Measurements from ENCODE around the gene SMG9.

The SMG9 gene

DNA sequence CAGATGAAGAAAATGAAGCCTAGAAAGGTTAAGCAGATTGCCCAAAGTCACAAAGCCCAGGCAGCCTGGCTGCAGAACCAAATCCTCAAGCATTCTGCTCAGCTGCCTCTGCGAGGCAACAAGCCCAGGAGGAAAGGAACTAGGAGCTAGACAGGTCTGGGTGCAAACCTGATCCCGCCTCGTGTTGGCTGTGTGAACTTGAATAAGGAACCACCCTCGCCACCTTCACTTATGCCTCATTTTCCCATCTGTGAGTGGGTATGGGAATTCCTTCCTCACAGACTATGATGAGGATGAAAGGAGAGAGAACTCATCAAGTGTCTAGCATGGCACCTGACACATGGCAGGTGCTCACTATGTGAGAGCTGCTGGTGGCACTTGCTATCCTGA, 6.6 kb downstream of the SMG9 start:
- TF ChIP-seq CEBPB (IDR thresholded peaks at IDR 0.05): no peak
- TF ChIP-seq, protein P1, sequence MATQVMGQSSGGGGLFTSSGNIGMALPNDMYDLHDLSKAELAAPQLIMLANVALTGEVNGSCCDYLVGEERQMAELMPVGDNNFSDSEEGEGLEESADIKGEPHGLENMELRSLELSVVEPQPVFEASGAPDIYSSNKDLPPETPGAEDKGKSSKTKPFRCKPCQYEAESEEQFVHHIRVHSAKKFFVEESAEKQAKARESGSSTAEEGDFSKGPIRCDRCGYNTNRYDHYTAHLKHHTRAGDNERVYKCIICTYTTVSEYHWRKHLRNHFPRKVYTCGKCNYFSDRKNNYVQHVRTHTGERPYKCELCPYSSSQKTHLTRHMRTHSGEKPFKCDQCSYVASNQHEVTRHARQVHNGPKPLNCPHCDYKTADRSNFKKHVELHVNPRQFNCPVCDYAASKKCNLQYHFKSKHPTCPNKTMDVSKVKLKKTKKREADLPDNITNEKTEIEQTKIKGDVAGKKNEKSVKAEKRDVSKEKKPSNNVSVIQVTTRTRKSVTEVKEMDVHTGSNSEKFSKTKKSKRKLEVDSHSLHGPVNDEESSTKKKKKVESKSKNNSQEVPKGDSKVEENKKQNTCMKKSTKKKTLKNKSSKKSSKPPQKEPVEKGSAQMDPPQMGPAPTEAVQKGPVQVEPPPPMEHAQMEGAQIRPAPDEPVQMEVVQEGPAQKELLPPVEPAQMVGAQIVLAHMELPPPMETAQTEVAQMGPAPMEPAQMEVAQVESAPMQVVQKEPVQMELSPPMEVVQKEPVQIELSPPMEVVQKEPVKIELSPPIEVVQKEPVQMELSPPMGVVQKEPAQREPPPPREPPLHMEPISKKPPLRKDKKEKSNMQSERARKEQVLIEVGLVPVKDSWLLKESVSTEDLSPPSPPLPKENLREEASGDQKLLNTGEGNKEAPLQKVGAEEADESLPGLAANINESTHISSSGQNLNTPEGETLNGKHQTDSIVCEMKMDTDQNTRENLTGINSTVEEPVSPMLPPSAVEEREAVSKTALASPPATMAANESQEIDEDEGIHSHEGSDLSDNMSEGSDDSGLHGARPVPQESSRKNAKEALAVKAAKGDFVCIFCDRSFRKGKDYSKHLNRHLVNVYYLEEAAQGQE (IDR thresholded peaks at IDR 0.05; ENCODE audit: low read depth): no peak

DNA sequence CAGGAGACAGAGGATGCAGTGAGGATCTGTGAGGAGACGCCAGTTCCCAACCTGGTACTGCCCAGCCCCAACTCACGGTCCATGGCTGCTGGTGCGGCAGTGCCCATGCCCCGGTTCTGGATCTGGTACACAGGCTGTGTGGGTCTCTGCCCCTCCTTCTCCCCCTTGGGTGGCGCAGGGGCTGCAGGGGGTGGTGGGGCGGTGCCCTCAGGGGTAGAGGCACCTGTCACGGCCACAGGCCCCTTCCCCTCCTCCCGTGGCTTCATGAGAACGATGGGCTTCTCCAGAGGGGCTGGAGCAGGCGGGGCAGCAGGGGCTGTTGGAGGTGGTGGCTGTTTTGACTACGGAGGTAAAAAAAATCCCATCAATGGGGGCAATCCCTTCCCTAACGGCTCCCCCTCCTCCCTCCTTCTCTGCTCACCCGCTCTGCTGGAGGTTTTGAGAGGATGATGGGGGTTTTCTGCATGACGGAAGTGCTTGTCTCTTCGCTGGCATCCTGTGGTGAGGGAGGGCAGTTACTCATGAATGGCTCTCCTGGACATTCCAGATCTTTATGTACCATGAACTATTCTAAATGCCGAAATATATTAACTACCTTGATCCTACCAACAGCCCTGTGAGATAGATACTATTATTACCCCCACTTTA, 7.1 kb downstream of the SMG9 start:
- TF ChIP-seq, protein P2, sequence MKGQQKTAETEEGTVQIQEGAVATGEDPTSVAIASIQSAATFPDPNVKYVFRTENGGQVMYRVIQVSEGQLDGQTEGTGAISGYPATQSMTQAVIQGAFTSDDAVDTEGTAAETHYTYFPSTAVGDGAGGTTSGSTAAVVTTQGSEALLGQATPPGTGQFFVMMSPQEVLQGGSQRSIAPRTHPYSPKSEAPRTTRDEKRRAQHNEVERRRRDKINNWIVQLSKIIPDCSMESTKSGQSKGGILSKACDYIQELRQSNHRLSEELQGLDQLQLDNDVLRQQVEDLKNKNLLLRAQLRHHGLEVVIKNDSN (IDR thresholded peaks at IDR 0.05): no peak
- no peak for TF ChIP-seq FOXM1 (IDR thresholded peaks at IDR 0.05; ENCODE audit: borderline replicate concordance, low read depth)
- TF ChIP-seq EGR1 (IDR thresholded peaks at IDR 0.05): no peak
- no peak for TF ChIP-seq CREB1 (IDR thresholded peaks at IDR 0.05; ENCODE audit: low read depth)
- no peak for TF ChIP-seq RAD21 (IDR thresholded peaks at IDR 0.05; ENCODE audit: low read depth)
- no peak for TF ChIP-seq NFIC (IDR thresholded peaks at IDR 0.05)
- no peak for TF ChIP-seq TCF12 (IDR thresholded peaks at IDR 0.05; ENCODE audit: low read depth)
- TF ChIP-seq, protein P1 (IDR thresholded peaks at IDR 0.05; ENCODE audit: low read depth): no peak
- TF ChIP-seq, protein P3, sequence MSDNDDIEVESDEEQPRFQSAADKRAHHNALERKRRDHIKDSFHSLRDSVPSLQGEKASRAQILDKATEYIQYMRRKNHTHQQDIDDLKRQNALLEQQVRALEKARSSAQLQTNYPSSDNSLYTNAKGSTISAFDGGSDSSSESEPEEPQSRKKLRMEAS (IDR thresholded peaks at IDR 0.05): no peak
- no peak for TF ChIP-seq TAF1 (IDR thresholded peaks at IDR 0.05; ENCODE audit: low read depth)
- TF ChIP-seq CEBPB (IDR thresholded peaks at IDR 0.05): no peak
- no peak for TF ChIP-seq EP300 (IDR thresholded peaks at IDR 0.05; ENCODE audit: borderline replicate concordance)
- TF ChIP-seq ZBTB7A (IDR thresholded peaks at IDR 0.05; ENCODE audit: low read depth): no peak

DNA sequence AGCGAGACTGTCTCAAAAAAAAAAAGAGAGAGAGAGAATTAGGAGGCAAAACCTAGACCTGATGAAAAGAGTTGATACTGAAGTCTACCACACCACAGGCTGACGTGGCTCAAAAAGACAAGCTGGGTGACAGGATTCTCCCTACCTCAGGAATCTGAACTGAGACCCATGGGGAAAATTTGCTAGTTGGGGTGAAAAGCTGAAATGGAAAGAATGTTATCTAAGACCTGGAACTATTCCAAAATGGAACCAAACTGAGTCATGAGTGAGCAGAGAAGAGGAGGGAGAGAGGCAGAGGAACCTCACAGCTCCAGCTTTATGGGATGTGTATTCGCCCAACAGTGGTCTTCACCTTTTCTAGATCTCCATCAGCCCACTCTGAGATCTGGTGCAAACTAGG, 11.7 kb downstream of the SMG9 start:
- TF ChIP-seq, protein P1 (IDR thresholded peaks at IDR 0.05; ENCODE audit: low read depth): no peak
- no peak for TF ChIP-seq CREB1 (IDR thresholded peaks at IDR 0.05; ENCODE audit: low read depth)
- no peak for TF ChIP-seq NFIC (IDR thresholded peaks at IDR 0.05)
- no peak for TF ChIP-seq TAF1 (IDR thresholded peaks at IDR 0.05; ENCODE audit: low read depth)
- no peak for TF ChIP-seq FOXM1 (IDR thresholded peaks at IDR 0.05; ENCODE audit: borderline replicate concordance, low read depth)
- TF ChIP-seq TCF12 (IDR thresholded peaks at IDR 0.05; ENCODE audit: low read depth): no peak
- TF ChIP-seq, protein P2 (IDR thresholded peaks at IDR 0.05): no peak
- TF ChIP-seq TEAD4 (IDR thresholded peaks at IDR 0.05): no peak
- TF ChIP-seq, protein P3 (IDR thresholded peaks at IDR 0.05): no peak
- no peak for TF ChIP-seq RAD21 (IDR thresholded peaks at IDR 0.05; ENCODE audit: low read depth)
- TF ChIP-seq YY1 (IDR thresholded peaks at IDR 0.05; ENCODE audit: low read depth): no peak

DNA sequence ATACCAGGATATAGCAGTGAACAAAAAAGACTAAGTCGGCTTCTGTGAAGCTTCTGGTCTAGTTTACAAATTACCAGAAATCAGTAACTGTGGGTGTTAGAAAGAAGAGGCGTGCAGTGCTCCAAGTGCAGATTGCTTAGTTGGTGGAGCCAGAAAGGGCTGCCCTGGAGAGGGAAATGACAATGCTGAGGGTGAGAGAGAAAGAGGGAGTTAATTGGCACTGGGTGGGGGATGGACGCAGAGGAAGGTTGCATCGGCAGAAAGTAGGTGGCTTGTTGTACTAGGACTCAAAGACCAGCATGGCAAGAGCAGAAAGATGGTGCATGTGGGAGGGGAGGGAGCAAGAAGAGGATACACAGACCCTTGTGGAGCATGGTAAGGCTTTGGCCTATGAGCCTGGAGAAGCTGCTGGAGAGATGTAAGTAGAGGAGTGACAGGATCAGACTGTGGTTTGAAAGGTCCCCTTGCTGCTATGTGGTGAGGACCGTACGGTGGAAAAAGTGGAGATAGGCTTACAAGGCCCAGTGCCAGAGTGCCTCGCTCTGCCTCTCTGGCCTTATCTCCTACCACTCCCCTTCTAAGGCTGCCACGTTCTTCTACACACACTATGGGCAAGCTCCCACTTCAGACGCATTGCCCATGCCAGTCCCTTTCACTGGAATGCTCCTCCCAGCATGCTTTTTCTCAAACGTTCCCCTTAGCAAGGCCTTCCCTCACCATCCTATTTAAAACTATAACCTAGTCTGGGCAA, 13.5 kb downstream of the SMG9 start:
- TF ChIP-seq EGR1 (IDR thresholded peaks at IDR 0.05) (no peak), TEAD4 (IDR thresholded peaks at IDR 0.05) (no peak), TAF1 (IDR thresholded peaks at IDR 0.05; ENCODE audit: low read depth) (no peak), NFIC (IDR thresholded peaks at IDR 0.05) (no peak), CREB1 (IDR thresholded peaks at IDR 0.05; ENCODE audit: low read depth) (no peak), RAD21 (IDR thresholded peaks at IDR 0.05; ENCODE audit: low read depth) (no peak), CEBPB (IDR thresholded peaks at IDR 0.05) (no peak)
